ENCODE measurements around the gene ABHD17B.
"Not testable (repeated sequence)": the region's sequence is repeated elsewhere in the genome, so short reads cannot be mapped to it uniquely, and the experiment has no call there.

The ABHD17B gene

DNA sequence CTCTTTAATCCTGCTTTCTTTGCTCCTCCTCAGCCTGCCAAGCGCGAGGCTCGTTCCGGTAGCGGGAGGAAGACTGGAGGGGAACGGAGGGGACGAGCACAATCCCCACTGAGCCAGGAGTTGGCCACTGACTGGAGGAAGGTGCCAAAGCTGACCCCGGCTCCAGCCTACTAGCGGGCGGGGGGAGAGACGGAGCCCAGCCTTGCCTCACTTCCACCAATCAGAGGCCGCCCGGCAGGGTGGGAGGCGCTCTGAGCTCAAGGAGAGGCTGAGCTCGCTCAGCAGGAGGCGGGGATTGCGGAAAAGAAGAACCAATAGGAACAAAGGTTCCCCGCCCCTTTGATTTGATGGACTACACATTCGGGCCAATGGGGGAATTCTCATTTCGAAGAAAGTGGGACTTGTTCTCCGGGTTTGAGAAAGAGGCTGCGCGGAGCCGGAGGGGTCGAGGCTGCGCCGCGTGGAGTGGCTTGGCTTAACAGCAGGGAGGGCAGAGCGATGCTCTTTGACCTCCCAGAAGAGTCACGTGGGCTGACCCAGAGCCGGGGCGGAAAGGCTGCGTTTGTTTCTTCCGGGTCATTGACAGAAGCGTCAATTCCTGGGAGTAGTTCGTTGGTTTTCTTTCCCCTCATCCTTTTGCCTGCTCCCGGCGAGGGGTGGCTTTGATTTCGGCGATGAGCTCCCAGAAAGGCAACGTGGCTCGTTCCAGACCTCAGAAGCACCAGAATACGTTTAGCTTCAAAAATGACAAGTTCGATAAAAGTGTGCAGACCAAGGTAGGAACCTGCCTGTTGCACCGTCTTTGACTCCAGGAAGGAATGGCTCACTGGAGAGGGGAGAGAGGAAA, at the start of gene ABHD17B, which contains the start of gene C9orf85:
TSS of gene ABHD17B (minus strand) at position 133 of the 847 bp plus-strand sequence. CDS start 36,113 bp downstream, outside the sequence.
TSS of gene C9orf85 (plus strand) at position 579 of the 847 bp plus-strand sequence. CDS start at position 675, 96 bp downstream.
- peak; percentile 99 for DNase-seq

DNA sequence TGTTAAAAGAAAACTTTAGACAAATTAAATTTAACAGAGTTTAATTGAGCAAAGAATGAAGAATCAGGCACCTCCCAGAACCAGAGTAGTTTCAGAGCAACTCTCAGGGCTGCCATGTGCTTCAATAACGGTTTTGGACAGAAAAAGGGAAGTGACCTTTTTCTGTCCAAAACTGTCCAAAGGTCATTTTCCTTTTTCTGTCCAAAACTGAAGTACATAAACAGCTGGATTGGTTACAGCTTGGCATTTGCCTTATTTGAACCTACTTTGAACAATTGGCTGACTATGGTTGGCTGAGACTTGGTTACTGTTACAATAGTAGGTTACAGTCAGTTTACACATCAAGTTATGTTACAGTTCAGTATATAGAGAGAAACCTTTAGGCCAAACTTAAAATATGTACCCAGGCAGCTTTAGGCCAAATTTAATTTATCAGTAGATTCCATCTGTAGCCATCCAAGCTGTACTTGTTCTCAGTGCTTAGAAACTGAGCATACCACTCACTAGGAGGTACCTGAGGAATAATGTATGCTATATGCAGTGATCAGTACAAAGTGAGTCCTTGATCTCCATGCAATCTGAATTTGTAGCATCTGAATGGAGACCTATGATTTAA, 44.4 kb upstream of the ABHD17B start:
- DNase-seq, result no peak

DNA sequence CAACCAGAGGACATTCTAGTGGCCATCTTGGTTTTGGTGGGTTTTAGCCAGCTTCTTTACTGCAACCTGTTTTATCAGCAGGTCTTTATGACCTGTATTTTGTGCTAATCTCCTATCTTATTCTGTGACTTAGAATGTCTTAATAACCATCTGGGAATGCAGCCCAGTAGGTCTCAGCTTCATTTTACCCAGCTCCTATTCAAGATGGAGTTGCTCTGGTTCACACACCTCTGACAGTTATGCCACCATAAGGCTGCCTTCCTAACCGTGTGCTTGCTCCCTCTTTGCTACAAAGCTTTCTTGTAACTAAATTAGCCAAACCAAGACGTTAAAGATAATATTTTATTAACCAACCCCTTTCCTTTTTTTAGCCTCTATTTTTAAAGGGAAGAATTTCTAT, 43.7 kb upstream of the ABHD17B start:
- not testable (repeated sequence) for DNase-seq

DNA sequence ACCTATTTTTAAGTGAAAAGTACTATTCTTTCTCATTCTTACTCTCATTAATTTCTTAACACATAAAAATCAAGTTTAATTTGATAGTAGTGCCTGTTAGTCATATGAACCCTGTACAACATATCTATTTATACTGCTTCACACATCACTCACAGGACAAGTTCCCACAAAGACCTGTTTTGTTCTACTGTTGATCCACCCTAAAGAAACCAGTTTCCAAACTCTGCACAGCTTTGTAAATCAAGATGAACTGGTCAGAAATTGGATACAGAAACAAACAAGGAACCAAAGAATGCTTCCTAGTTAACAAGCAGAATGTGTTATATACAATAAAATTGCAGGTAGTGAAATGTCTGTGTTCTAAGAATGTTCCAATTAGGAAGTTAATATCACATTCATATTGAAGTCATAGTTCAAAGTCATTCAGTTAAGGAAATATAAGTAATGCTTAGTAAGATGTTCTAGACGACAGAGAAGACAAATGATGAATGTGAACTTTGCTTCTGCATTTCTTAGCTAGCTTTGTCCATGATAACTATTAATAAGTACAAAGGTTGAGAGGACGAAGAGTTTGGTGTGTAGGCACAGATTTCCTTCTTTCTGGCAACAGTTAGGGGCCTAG, 33.9 kb upstream of the ABHD17B start:
- no peak for DNase-seq

DNA sequence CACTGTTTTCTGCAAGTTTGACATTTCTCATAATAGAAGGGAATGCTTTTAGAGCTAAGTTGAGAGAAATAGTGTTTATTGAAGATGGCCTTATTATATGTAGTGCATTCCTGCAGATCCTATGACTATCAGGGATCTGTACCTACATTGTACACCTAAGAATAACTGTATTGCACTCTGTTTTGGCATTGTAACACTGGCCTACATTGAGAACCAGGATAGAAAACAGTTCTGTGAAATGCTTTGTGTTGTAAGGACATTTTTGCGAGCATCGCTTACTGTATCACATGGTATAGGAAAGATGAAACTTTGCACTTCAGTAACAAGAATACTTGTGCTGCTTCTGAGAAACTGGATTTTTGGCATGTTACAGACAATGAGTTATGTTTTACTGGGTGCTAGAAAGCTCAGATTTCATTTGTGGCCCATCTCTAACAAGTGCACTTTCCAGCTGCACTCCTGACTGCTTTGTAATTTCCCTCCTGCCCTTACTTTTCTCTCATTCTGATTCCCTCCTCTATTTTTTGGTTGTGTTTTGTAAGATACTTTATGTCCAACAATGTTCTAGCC, 31.1 kb upstream of the ABHD17B start:
- no peak for DNase-seq

DNA sequence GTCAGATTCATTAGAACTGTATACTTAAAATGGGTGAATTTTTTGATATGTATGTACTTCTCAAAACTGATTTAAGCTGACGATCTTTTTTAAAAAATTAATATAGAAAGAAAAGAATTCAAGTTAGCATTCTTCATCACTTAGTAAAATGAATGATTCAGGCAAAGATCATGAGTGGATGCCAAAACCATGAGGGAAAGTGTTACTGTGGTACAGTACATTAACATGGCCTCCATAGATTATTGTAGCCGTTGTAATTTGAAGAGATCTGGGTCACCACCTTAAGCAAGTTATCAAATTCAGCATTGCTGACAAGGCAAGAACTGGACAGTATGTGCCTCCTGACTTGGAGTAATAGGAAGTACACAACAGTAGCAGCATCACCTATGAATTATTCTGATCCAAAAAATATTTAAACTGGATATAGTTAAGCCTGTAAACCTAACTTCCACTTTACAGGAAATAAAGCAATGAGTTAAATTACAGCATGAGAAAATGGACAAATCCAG, 30.1 kb upstream of the ABHD17B start:
- DNase-seq, result peak; percentile 20

DNA sequence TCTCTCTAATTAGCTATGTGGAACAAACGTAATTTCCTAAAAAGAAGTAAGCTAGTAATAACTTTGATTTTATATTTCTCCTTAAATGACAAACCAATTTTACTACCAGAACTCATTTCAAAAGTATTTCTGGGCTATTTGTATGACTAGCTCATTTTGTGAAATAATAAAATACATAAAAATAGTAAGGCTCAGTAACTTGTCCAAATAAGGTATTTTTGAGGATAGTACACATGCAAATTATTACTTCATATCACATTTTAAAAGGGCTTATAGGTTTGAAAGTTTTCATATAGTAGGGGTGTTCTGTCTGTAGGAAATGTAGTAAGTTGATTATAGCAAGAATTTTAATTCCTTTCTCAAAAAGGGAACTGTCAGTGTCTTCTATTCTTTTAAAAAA, 26.9 kb upstream of the ABHD17B start:
- DNase-seq, result no peak

DNA sequence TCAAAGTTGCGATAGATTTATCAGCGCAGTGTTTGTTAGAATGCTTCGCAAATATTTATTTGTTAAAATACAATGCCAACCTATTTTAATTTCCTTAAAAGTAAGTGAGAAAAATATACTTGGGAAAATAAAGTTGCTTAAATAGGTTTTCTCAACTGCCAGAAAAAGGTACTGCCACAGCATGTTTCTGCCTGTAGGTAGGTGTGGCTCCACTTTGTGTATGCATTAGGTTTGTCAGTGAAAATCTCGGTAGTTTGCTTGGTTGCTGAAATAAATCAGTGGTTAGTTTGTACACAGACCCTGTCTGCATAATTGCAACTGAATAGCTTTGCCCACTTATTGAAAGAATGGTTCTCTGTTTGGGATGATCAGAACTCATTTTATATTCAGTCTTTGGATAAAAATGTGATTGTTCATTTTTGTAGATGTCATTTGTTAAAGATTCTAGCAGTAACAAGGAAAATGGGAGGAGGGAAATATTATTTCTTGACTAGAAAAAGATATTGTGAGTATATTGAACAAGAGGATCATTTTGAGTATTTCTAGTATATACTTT, 26.2 kb upstream of the ABHD17B start:
- DNase-seq, result no peak

DNA sequence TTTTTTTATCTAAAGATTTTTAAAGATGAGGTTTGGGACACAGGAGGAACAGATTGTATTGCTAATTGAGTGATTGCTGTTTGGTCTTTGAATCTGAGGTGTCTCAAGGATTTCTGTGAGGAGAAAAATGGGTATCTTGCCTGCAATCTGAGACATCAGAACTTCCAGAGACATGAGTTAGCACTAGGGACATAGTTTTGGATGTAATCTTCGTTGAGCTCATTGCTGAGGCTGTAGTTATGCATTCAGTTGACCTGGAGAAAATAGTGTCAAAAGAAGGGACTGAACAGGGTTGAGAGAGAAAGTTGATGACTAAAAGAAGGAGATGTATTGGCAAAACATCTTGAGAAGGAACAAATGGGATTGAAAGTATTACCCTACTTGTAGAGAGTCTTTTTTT, 25.1 kb upstream of the ABHD17B start:
- no peak for DNase-seq

DNA sequence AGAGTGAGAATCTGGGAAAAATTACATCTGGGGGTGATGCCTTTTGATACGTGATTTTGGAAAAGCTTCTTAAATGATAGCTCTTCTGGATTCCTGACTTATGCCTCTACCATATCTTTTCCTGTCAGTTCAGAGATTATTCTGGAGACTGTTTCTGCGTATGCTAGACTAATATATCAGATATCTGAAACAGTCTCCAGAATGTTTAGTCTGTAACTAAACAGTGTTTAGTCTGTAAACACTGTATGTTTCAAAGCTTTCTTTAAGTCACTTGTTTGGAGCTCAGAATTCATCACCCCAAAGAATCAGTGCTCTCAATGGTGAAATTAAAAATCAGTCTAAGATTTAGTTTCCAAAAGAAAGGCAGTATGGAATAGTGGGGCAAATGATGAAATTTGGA, 20.2 kb upstream of the ABHD17B start:
- DNase-seq, result no peak

DNA sequence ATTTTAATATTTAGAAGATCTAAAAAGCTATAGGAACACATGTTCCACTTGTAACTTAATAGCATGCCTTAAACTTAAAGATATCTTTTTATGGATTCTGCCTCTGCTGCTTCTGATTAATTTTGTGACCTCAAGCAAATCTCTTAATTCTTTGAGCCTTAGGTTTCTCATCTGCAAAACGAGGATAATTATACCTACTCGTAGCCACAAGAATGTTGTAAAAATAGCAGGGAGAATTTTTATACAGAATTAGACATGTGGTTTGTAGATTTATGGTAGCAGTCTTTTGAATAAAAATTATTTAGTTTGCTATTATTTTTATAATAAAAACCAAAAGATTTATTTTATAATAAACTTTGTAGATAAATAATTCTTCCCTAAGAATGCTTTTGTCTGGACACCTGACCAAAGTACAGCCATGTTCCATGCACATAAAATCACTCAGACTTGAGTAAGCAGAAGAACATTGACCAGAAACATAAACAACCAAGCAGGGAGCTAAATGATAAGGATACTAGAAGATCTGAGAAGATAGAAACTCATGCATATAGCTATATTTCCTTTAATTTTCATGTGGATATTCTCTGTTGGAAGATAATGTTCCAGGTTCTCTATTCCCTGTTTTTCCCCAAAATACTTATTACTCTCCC, 18.9 kb upstream of the ABHD17B start:
- DNase-seq, result no peak

DNA sequence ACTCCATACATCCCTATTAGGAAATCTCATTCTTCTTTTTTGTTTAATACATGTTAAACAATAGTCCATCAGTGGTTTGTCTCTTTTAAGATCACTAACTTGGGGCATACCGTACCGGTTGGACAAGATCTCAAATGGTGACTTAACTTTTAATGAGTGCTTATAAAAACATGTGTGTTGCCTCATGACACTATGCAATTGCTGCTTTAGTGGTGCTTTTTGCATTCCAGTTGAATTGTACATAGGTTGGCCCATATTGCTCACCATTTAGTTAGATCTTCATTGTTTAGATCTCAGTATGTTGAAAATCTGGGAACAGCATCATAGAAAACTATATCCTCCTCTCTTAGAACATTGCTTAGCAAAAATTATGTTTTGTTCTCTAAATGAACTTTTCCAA, 18.2 kb upstream of the ABHD17B start:
- no peak for DNase-seq

DNA sequence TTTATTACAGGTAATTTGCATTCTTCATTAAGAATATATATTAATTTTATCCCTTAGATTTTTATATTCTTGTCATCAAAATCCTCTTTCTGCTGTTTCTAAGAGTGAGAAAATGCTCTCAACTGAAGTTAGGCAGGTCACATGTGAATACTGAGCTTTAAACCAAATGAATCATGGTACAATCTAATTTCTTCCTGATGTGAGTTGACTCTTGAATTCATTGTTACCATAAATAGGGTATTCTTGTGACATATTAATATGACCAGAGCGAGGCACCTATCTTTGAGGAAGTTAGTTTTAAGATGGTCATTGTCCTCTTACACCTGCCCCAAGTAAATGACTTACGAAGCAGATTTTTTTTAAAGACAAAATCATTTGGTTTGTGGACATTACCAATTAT, 17.8 kb upstream of the ABHD17B start:
- DNase-seq, result no peak

DNA sequence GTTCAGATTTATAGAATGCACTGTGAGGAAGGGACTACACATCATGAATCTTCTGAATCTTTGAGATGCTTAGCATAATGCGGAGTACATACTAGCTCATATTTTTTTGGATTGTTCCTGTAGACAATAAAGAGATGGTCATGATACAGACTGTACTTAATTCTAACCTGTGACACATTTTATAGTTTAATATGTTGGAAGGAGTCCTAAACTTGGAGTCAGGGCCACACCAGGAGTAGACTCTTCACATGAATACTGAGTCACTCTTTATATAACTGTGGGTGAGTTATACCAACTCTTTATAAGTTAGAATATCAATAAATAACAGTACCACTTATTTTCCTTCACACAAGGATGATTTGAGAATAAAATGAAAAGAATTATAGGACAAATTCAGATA, 17.4 kb upstream of the ABHD17B start:
- no peak for DNase-seq

DNA sequence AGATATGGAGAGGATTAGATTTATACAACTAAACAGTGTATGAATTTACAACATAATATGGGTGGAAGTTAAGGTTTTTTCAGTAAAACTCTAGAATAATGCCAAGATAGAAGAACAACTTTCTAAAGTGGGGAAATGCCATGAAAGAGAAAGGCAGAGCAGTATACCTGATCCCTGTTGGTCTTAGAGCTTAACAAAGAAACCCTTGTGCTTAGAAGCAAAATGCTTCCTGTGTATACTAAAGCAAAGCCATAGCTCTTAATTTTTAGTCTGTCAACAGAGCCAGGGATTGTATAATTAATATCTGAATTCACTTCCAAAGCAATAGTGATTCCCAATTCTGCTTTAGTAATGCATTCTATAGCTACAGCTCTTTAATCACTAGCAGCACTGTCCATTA, 14.8 kb upstream of the ABHD17B start:
- DNase-seq, result no peak

DNA sequence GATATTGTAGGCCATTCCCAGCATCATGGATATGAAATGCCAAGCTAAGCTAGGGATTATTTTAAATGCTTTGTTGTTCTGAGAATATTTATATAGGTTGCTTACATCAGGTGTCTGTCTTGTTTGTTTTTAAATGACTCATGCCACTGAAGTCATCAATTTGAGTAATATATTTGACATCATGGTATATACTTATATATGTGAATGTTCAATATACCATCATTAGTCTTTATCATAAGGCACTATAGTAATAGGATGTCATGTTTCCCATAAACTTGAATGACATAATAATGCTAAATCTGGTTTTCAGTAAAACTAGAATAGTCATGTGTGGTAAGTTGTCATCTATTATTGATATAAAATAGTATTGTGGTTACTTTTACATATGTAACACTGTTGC, 13.6 kb upstream of the ABHD17B start:
- no peak for DNase-seq

DNA sequence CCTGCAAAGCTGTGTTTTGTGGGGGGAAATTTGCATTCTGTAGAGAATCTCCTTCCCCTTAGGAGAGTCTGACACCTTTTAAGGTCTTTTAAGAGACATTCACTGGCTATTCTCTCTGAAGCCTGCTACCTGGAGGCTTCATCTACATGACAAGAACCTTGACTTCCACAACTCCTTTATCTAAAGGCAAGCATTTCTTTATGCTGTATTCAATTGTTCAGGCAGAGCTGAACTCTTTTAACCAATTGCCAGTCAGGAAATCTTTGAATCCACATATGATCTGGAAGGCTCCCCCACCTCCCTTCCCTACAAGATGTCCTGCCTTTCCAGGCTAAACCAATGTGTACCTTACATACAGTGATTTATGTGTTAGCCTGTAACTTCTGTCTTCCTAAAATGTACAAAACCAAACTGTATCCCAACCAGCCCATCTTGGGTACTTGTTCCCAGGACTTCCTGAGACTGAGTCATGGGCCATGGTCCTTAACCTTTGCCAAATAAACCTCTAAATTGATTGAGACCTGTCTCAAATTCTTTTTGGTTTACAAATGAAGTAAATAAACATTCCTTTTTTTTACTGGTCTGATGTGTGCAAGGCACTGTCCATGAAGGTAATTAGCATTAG, 10.3 kb upstream of the ABHD17B start:
- DNase-seq, result no peak

DNA sequence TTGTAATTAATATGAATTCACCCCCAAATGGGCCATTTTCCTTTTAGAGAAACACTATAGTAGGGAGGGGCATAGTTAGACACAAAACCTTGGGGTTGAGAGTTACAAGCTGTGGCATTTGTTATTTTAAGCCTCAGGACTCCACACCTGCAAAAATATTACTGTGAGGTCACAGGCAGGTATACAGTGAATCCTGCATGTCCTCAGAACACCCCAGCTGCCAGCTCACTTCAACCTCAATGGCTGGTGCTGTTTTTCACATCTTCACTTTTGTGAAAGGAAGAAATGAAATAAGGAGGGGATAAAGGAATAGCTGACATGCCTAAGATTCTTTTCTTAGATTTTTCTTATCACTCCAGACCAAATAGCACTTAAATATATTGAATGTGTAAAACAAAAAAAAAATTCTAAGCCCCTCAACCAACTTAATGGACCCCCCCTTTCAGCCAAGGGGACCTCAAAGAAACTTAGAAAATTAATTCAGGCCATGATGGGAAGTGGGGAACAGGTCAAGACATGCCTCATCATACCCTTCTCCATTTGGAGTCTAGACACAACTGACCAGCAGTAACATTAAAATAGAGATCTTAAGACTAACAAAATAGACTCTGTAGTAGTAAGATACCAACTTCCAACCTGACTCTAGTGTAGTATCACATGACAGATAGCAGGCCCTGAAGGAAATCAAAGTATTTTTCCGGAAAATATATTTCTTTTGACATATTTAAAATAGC, 9.6 kb upstream of the ABHD17B start:
- no peak for DNase-seq

DNA sequence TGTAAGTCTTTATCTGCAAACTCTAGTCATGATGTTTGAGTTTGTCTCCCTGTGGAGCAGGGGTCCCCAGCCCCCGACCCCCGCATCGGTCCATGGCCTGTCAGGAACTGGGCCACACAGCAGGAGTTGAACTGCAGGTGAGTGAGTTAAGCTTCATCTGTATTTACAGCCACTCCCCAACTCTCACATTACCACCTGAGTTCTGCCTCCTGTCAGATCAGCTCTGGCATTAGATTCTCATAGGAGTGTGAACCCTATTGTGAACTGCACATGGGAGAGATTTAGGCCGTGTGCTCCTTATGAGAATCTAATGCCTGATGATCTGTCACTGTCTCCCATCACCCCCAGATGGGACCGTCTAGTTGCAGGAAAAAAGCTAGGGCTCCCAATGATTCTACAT, 7.4 kb upstream of the ABHD17B start:
- DNase-seq, result no peak

DNA sequence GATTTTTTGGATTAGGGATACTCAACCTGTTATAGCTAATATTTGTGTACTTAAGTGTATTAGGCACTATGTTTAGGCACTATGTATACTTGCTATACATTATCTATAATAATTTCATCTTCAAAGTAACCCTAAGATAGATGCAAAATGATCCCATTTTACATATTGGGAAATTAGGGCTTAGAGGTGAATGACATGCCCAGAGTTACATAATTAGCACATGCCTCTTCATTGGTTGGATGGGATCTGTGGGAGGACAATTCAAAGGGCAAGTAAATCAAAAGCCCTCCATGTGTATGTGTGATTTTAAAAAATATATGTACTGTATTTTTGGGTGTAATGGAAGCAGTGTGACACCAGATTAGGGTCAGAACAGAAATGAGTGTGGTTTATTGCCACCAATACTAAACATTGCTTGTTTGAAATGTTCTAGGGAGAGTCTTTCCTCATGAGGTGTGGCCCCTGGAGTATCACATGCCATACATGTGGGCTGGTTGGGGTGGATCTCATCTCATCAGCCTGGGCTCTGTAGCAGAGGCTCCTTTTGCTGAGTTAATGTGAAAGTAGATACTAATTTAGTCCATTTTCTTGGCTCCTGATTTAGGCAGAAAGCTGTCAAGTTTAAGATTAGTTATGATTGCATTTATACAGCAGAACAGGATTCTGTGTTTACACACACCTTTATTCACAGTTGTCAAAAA, 6.0 kb upstream of the ABHD17B start:
- no peak for DNase-seq

DNA sequence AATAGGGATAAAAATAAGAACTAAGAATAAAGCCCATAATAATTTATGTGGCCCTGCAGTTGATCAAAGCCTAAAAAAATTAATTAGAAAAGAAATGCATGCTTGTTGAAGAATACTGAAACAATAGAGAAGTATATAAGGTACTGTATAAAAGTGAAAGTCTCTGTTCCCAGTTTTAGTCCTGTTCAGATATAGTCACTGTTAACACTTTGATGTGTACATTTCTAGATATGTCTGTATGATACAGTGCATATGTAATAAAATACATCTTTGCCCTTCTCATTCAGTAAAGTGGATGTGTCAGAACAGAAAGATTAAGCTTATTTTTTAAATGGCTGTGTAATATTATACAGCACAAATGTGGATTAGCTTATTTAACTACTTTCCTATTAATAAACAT, 4.5 kb upstream of the ABHD17B start:
- no peak for DNase-seq
